Heart left ventricle (tissue), 16 donors: ENCODE measurements around the gene CASD1. TPM values are rescaled to one million over a fixed set of nuclear protein-coding genes. Genes with fewer than 3 reads are reported as not detected.

Experiments used
- ATAC-seq, 4 donors: fragments of 200-7000 bp; cut with Tn5 transposase; one replicate each; pipeline ENCODE4 v1.9.1; 2020 to 2022; ENCODE audit warnings: moderate library complexity in 4 of 4, mild to moderate bottlenecking in 3 of 4, moderate number of reproducible peaks in 1 of 4
- DNase-seq, 5 donors: peaks; one replicate each; pipeline ENCODE4 v3.0.0-alpha.2; 2020
- H3K27ac ChIP-seq, 12 donors: fragments of 200-600 bp; sonication (generic) in 4 of 12; one replicate each; pipeline versions ENCODE4 v1.5.0 to v1.8.0; 2016 to 2022; ENCODE audit warnings: mild to moderate bottlenecking in 2 of 12
- H3K27me3 ChIP-seq, 9 donors: fragments of 200-600 bp; sonication (generic) in 2 of 9; one replicate each; pipeline versions ENCODE4 v1.5.1 to v1.8.0; 2016 to 2022; ENCODE audit warnings: mild to moderate bottlenecking in 3 of 9
- H3K36me3 ChIP-seq, 9 donors: fragments of 200-600 bp; sonication (generic) in 2 of 9; one replicate each; pipeline versions ENCODE4 v1.5.0 to v1.8.0; 2018 to 2022; ENCODE audit warnings: mild to moderate bottlenecking in 2 of 9
- H3K4me1 ChIP-seq, 12 donors: fragments of 200-600 bp; sonication (generic) in 4 of 12; one replicate each; pipeline versions ENCODE4 v1.5.0 to v1.8.0; 2016 to 2022; ENCODE audit warnings: mild to moderate bottlenecking in 3 of 12
- H3K4me3 ChIP-seq, 12 donors: fragments of 200-600 bp; sonication (generic) in 4 of 12; one replicate each; pipeline versions ENCODE4 v1.5.0 to v1.8.0; 2017 to 2022; ENCODE audit warnings: mild to moderate bottlenecking in 9 of 12, moderate library complexity in 4 of 12
- H3K9me3 ChIP-seq, 12 donors: fragments of 200-600 bp; sonication (generic) in 4 of 12; one replicate each; pipeline versions ENCODE4 v1.5.0 to v1.8.0; 2016 to 2022; ENCODE audit warnings: mild to moderate bottlenecking in 1 of 12
- POLR2A ChIP-seq, 2 donors: fragments of 450-650 bp; IDR thresholded peaks; one replicate each; pipeline ENCODE4 v1.6.1; 2017; ENCODE audit warnings: antibody characterized with exemption in 2 of 2, mild to moderate bottlenecking in 2 of 2, moderate library complexity in 2 of 2
- WGBS, 4 donors: extraction: QIAGEN DNeasy Blood & Tissue Kit in 2 of 4; methylation state at CpG; one replicate each; pipeline versions ENCODE4 v1.1.5 to v1.1.7; 2013 to 2018; 5-methylcytosine and 5-hydroxymethylcytosine counted together
- intact Hi-C, 10 donors: fragments of 100-400 bp; cut with DNase I; formaldehyde crosslinking; loops; one replicate each; pipeline versions ENCODE4 v1.11.1 to v1.14.2; 2022
- polyA plus RNA-seq, 2 donors: library from polyadenylated mRNA; stranded (reverse); fragments of 200-250 nt; gene quantifications; one replicate each; pipeline ENCODE4 v1.2.3, GENCODE V29; 2013
- total RNA-seq, 9 donors: library from RNA; depleted of rRNA in 2 of 9; stranded (reverse); fragments of >200 nt in 2 of 9; fragmentation: NEBNext Ultra II Directional in 3 of 9; extraction: Animal tissue kit (Norgen Biotek cat#: 25700) in 3 of 9; gene quantifications; one replicate each; pipeline versions ENCODE4 v1.1.0 to v1.2.4, GENCODE V29; 2016 to 2023
- TF ChIP-seq, protein P1 (sequence below), 12 donors: fragments of 200-600 bp; sonication (generic) in 4 of 12; IDR thresholded peaks; one replicate each; pipeline versions ENCODE4 v1.5.0 to v1.8.0; 2018 to 2022; ENCODE audit warnings: antibody characterized with exemption in 12 of 12, mild to moderate bottlenecking in 5 of 12
- donor health status: ischemic (EF 13 %, LVEDD 7.1; RV severe dilation, severe dysfunction).
- donor health status: healthy with polysubstance abuse.
- donor health status: DM: no; HTN: yes; CAD: no.
- donor health status: DM: no; HTN: no; CAD: no.
- donor health status: ischemic (EF 25% LVEDD 6.9; RV normal size, moderate dysfunction).
- donor health status: ischemic (EF 25% LVEDD 5.7; RV mildly dilated, moderate dysfunction).
- donor health status: healthy.
- donor health status: DM: yes; HTN: yes; CAD: no.
- donor health status: ischemic (EF 35%, LVEDD 5.7; RV mildly dilated, moderate dysfunction).
- donor health status: nonischemic (EF 11% LVEDD 7.7; RV severe dilation, severe dysfunction).
- donor health status: DM: yes; HTN: yes; CAD: no.
- donor health status: PGD.
- donor health status: ischemic (EF 29% LVEDD 5.4; RV normal size, mild dysfunction).
- donor health status: nonischemic (EF 23%, LVEDD 6.1; RV moderate dilation, normal function).

Gene CASD1
- total and polyA plus RNA-seq, 11 donors, result 9.5 to 24.3 (median 17.1) TPM

DNA sequence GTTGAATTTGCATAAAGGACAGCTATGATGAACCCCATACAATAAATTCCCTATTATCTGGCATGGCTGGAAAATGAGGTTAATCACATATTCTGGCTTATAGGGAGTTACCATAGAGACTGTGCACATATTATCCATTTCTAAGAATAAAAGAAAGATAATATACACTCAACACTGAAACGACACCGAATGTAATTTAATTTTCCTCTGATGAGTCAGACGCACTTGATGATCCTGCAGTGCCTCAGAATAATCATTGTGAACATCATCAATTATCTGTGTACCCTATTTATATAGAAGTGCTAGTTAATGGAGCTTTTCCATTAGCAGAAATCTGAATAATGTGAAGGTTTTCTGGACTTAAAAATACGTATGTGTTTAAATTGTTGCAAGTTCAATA lies 86.1 kb downstream of the CASD1 start:
- Histone ChIP-seq H3K27ac (no peak overlapping the region), H3K9me3 (no peaks in the 10 kb centered on the region), H3K4me3 (no peak overlapping the region), H3K27me3 (no peaks in the 10 kb centered on the region), H3K36me3 (peaks cover 0 to 43% (median 0%) of the 10 kb centered on the region in 9 donors), H3K4me1 (no peaks in the 10 kb centered on the region)
- intact Hi-C loops, result no loop called here
- DNase-seq, result no peak
- no peak for ATAC-seq
- no peak for TF ChIP-seq POLR2A (IDR thresholded peaks at IDR 0.05)
- TF ChIP-seq, protein P1, sequence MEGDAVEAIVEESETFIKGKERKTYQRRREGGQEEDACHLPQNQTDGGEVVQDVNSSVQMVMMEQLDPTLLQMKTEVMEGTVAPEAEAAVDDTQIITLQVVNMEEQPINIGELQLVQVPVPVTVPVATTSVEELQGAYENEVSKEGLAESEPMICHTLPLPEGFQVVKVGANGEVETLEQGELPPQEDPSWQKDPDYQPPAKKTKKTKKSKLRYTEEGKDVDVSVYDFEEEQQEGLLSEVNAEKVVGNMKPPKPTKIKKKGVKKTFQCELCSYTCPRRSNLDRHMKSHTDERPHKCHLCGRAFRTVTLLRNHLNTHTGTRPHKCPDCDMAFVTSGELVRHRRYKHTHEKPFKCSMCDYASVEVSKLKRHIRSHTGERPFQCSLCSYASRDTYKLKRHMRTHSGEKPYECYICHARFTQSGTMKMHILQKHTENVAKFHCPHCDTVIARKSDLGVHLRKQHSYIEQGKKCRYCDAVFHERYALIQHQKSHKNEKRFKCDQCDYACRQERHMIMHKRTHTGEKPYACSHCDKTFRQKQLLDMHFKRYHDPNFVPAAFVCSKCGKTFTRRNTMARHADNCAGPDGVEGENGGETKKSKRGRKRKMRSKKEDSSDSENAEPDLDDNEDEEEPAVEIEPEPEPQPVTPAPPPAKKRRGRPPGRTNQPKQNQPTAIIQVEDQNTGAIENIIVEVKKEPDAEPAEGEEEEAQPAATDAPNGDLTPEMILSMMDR (IDR thresholded peaks at IDR 0.05), result no peak
- WGBS, 4 donors, result 68 to 79% (median 75%) methylated on average over 4 of the region's 4 CpGs

GRCh38 chr7:94600267-94600666 lies 90.7 kb downstream of the CASD1 start:
- Histone ChIP-seq H3K27ac (no peak overlapping the region), H3K36me3 (peaks cover 0 to 47% (median 0%) of the 10 kb centered on the region in 9 donors), H3K27me3 (no peaks in the 10 kb centered on the region), H3K4me3 (no peak overlapping the region), H3K9me3 (no peaks in the 10 kb centered on the region), H3K4me1 (no peaks in the 10 kb centered on the region)
- no peak for DNase-seq
- no peak for ATAC-seq
- WGBS, 4 donors, result 89 to 95% (median 94%) methylated on average over 3 of the region's 3 CpGs
- TF ChIP-seq, protein P1 (IDR thresholded peaks at IDR 0.05), result no peak
- intact Hi-C loops, result no loop called here

DNA sequence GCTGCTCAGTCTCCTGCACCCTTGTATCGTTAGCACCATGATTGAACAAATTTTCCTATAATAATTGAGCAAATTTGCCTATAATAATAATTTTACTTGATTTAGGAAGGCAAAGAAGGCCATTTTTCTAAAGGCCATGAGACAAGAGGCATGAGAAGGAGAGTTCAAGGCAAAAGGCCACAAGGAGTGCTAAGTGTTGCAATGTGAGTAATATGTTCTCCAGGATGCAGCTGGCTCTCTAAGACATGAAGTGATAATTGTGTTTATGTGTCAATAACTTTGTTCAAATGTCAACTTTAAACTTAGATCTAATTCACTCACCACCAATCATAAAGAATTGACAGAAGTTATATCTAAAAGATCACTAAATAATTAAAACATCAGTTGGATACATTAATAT lies 92.6 kb downstream of the CASD1 start:
- Histone ChIP-seq H3K27ac (no peak overlapping the region), H3K27me3 (no peaks in the 10 kb centered on the region), H3K4me3 (no peak overlapping the region), H3K9me3 (peaks cover 0 to 15% (median 0%) of the 10 kb centered on the region in 12 donors), H3K4me1 (no peaks in the 10 kb centered on the region), H3K36me3 (peaks cover 0 to 44% (median 0%) of the 10 kb centered on the region in 9 donors)
- ATAC-seq (no peak), DNase-seq (no peak)
- intact Hi-C loops, result no loop called here
- 92 to 100% (median 94%) methylated on average over 1 of the region's 1 CpG for WGBS, 4 donors
- no peak for TF ChIP-seq POLR2A (IDR thresholded peaks at IDR 0.05)
- TF ChIP-seq, protein P1 (IDR thresholded peaks at IDR 0.05), result no peak

DNA sequence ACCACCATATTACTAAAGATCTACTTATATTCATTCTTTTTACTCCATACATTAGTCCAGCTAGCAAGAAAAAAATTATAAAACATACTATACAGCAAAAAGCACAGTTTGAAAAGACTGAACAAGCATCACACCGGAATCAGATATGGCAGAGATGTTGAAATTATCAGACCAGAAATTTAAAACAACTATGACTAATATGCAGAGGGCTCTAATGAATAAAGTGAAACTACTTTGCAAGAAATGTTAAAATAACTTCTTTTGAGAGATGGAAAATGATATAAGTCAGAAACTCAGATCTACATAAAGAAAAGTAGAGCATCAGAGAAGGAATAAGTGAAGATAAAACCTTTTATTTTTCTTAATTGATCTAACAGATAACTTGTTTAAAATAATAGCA lies 95.4 kb downstream of the CASD1 start:
- H3K4me3 ChIP-seq, result no peak overlapping the region
- H3K27ac ChIP-seq, result no peak overlapping the region
- peaks cover 0 to 16% (median 0%) of the 10 kb centered on the region in 9 donors for H3K36me3 ChIP-seq
- H3K9me3 ChIP-seq, result peaks cover 0 to 19% (median 0%) of the 10 kb centered on the region in 12 donors
- intact Hi-C loops, result no loop called here
- H3K4me1 ChIP-seq, result no peaks in the 10 kb centered on the region
- no peak for TF ChIP-seq POLR2A (IDR thresholded peaks at IDR 0.05)
- TF ChIP-seq, protein P1 (IDR thresholded peaks at IDR 0.05), result no peak
- DNase-seq (no peak), ATAC-seq (no peak)
- no peaks in the 10 kb centered on the region for H3K27me3 ChIP-seq
- 98 to 99% (median 98%) methylated on average over 1 of the region's 1 CpG for WGBS, 4 donors

Other genes starting within 250 kb of the CASD1 start
- 100 to 1,000 TPM in 5 of 9 donors, 10 to 100 TPM in 4; 65.7 to 615 (median 104) TPM for gene COL1A2, start 114.9 kb upstream of the CASD1 start, total RNA-seq
- 100 to 1,000 TPM in 1 of 2 donors, 10 to 100 TPM in 1; 33.1 to 141 TPM for gene COL1A2, start 114.9 kb upstream of the CASD1 start, polyA plus RNA-seq
- gene SGCE, start 146.3 kb downstream of the CASD1 start, total RNA-seq, result 10 to 100 TPM; 14.3 to 40.2 (median 27.2) TPM
- 10 to 100 TPM in 1 of 2 donors, 1 to 10 TPM in 1; 10.0 to 15.5 TPM for gene SGCE, start 146.3 kb downstream of the CASD1 start, polyA plus RNA-seq